Gastrocnemius medialis (tissue), 4 donors: ENCODE results near the gene OR8I2. TPM values are rescaled to one million over a fixed set of nuclear protein-coding genes. Genes with fewer than 3 reads are reported as not detected.
"Not testable (repeated sequence)": the region's sequence is repeated elsewhere in the genome, so short reads cannot be mapped to it uniquely, and the experiment has no call there.

Experiments
- ATAC-seq, 2 donors: fragments of 150-250 bp; one replicate each; pipeline ENCODE4 v1.9.1; 2016
- DNase-seq, 2 donors: peaks; one replicate each; pipeline ENCODE4 v3.0.0-alpha.2; 2019
- H3K27ac ChIP-seq, 4 donors: fragments of 200-600 bp; sonication (generic); 1 replicate in 1 of 4; 2 replicates in 3 of 4; pipeline ENCODE4 v1.5.1; 2016 to 2018; ENCODE audit warnings: mild to moderate bottlenecking in 2 of 4, moderate library complexity in 1 of 4
- H3K27me3 ChIP-seq, 3 donors: fragments of 200-600 bp; sonication (generic) in 2 of 3; 1 replicate in 1 of 3; 2 replicates in 2 of 3; pipeline versions ENCODE4 v1.5.1 to v1.6.0; 2016 to 2019; ENCODE audit warnings: mild to moderate bottlenecking in 1 of 3, moderate library complexity in 1 of 3
- H3K36me3 ChIP-seq, 2 donors: fragments of 200-600 bp; sonication (generic) in 1 of 2; one replicate each; pipeline ENCODE4 v1.5.1; 2017 to 2018
- H3K4me1 ChIP-seq, 2 donors: fragments of 200-600 bp; sonication (generic) in 1 of 2; one replicate each; pipeline ENCODE4 v1.5.1; 2016 to 2017; ENCODE audit warnings: mild to moderate bottlenecking in 2 of 2
- H3K4me3 ChIP-seq, 4 donors: fragments of 200-600 bp; sonication (generic) in 3 of 4; 1 replicate in 1 of 4; 2 replicates in 3 of 4; pipeline ENCODE4 v1.5.1; 2016 to 2019; ENCODE audit warnings: mild to moderate bottlenecking in 2 of 4
- H3K9me3 ChIP-seq, 3 donors: fragments of 200-600 bp; sonication (generic) in 2 of 3; 1 replicate in 1 of 3; 2 replicates in 2 of 3; pipeline ENCODE4 v1.5.1; 2016 to 2019
- POLR2A ChIP-seq, 2 donors: fragments of 450-650 bp; IDR thresholded peaks; one replicate each; pipeline ENCODE4 v1.6.1; 2017; ENCODE audit warnings: antibody characterized with exemption in 2 of 2, mild to moderate bottlenecking in 2 of 2, moderate library complexity in 2 of 2
- in situ Hi-C, 4 donors: fragments of 200-750 bp; cut with MboI; loops; one replicate each; pipeline versions ENCODE4 v1.15.0 to v1.8.0; 2017; ENCODE audit warnings: low sequenced_read_pairs in 4 of 4
- intact Hi-C: fragments of 100-400 bp; cut with DNase I; formaldehyde crosslinking; loops from one replicate; pipeline ENCODE4 v1.15.1; 2023; ENCODE audit warnings: low total_unique reads
- total RNA-seq, 4 donors: library from RNA; depleted of rRNA; stranded (reverse); fragments of >200 nt; gene quantifications; one replicate each; pipeline versions ENCODE4 v1.1.0 to v1.2.3, GENCODE V29; 2016
- TF ChIP-seq, protein P1 (sequence below), 5 experiments: fragments of 450-650 bp in 3 of 5; fragments of 200-600 bp in 2 of 5; sonication (generic) in 2 of 5; IDR thresholded peaks in 4 of 5; conservative IDR thresholded peaks in 1 of 5; 1 replicate in 4 of 5; 2 replicates in 1 of 5; pipeline ENCODE4 v1.5.1; 2016 to 2019; ENCODE audit warnings: antibody characterized with exemption in 5 of 5, mild to moderate bottlenecking in 3 of 5, moderate library complexity in 3 of 5

OR8I2 gene
- not detected for total RNA-seq

DNA sequence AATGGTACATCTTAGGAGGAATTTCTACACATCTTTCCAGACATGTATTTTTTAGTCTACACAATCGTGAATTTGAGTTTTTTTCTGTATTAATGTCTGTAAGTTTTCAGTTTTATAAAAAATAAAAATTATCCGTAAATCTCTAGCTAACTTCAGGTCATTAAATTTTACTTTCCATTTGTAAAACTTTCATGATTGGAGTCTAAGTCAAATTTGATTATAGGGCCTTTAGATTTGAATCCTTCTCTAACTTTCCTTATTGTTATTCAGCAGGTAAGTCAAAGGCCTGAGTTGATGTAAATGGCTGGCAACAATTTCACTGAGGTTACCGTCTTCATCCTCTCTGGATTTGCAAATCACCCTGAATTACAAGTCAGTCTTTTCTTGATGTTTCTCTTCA lies at the start of gene OR8I2:
TSS of gene OR8I2 (plus strand) at position 301 of the 400 bp plus-strand sequence. CDS start at position 301, 0 bp downstream.
- no peak within 1 kb of the TSS for H3K27ac ChIP-seq
- ATAC-seq: no peak
- in situ Hi-C loops: no loop called here

DNA sequence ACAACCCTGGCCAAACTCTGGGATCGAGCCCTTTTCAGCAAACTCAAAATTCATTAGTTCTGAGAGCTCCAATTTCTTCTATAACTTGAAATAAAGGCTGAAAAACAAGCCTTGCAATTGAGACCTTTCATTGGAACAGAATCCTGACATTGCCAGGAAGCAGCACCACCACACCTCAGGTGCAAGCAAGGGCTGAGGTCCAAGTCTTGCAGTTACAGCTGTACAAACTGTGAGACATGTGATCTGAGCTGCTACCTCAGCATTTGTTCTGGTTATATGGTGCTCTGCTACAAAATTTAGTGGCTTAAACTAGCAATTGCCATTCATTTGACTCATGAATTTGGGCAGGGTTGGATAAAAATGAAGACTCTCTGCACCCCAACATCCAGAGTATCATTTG lies 47.6 kb upstream of the OR8I2 start:
- intact Hi-C loops (no loop called here), in situ Hi-C loops (no loop called here)
- H3K4me1 ChIP-seq: no peaks in the 10 kb centered on the region
- no peaks in the 10 kb centered on the region for H3K9me3 ChIP-seq
- H3K36me3 ChIP-seq: no peaks in the 10 kb centered on the region
- H3K27me3 ChIP-seq: no peaks in the 10 kb centered on the region
- ATAC-seq (no peak), DNase-seq (no peak)
- no peak overlapping the region for H3K27ac ChIP-seq
- H3K4me3 ChIP-seq: no peak overlapping the region
- TF ChIP-seq POLR2A (IDR thresholded peaks at IDR 0.05): no peak
- TF ChIP-seq, protein P1, sequence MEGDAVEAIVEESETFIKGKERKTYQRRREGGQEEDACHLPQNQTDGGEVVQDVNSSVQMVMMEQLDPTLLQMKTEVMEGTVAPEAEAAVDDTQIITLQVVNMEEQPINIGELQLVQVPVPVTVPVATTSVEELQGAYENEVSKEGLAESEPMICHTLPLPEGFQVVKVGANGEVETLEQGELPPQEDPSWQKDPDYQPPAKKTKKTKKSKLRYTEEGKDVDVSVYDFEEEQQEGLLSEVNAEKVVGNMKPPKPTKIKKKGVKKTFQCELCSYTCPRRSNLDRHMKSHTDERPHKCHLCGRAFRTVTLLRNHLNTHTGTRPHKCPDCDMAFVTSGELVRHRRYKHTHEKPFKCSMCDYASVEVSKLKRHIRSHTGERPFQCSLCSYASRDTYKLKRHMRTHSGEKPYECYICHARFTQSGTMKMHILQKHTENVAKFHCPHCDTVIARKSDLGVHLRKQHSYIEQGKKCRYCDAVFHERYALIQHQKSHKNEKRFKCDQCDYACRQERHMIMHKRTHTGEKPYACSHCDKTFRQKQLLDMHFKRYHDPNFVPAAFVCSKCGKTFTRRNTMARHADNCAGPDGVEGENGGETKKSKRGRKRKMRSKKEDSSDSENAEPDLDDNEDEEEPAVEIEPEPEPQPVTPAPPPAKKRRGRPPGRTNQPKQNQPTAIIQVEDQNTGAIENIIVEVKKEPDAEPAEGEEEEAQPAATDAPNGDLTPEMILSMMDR (IDR thresholded peaks at IDR 0.05 in 4 of 5, conservative IDR thresholded peaks at IDR 0.05 in 1 of 5): no peak

More for the DNA sequence above, at the start of gene OR8I2:
- H3K27me3 ChIP-seq: no peaks in the 10 kb centered on the region
- intact Hi-C loops: no loop called here
- TF ChIP-seq, protein P1 (IDR thresholded peaks at IDR 0.05 in 4 of 5, conservative IDR thresholded peaks at IDR 0.05 in 1 of 5): no peak
- no peak for TF ChIP-seq POLR2A (IDR thresholded peaks at IDR 0.05)
- H3K4me1 ChIP-seq: no peaks in the 10 kb centered on the region
- no peak within 1 kb of the TSS for H3K4me3 ChIP-seq
- no peaks in the 10 kb centered on the region for H3K36me3 ChIP-seq
- H3K9me3 ChIP-seq: no peaks in the 10 kb centered on the region
- DNase-seq: no peak

DNA sequence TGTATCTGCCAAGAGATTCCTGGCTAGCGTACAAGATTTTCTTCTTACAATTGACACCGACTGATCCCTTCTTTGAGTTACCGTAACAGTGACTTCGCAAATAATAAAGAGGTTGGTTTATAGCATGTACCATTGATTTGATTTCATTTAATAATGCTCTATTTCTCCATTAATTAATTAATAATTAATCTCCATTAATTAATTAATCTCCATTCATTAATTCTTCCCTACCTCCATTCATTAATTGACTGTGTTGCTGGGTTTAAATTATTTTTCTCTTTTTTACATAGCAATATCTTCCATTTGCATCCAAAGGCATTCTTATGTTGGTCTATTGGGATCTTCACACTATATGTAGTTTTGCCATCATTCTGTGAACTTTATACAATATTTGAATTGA lies 44.6 kb upstream of the OR8I2 start:
- Histone ChIP-seq H3K27me3 (no peaks in the 10 kb centered on the region), H3K36me3 (no peaks in the 10 kb centered on the region), H3K4me1 (no peaks in the 10 kb centered on the region), H3K9me3 (no peaks in the 10 kb centered on the region), H3K27ac (no peak overlapping the region), H3K4me3 (no peak overlapping the region)
- ATAC-seq (no peak), DNase-seq (no peak)
- TF ChIP-seq POLR2A (IDR thresholded peaks at IDR 0.05): no peak
- TF ChIP-seq, protein P1 (IDR thresholded peaks at IDR 0.05 in 4 of 5, conservative IDR thresholded peaks at IDR 0.05 in 1 of 5): no peak
- intact Hi-C loops (no loop called here), in situ Hi-C loops (no loop called here)

DNA sequence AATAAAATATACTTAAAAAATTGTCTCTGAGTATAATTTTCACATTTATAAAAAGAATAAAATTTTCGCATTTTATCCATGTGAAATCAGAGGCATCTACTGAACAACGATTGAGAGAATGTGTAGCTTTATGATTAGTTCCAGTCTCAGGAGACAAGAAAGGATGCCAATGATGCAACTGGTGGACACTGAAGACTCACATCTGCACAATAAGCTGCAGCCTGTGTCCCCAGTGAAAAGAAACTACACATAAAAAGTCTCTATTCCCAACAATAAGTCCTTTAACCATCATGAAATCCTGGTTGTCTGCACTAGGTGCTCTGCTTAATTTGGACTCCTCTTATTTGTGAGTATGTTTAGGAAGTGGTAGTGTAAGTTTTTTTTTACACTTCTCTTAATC lies 43.6 kb upstream of the OR8I2 start:
- intact Hi-C loops: no loop called here
- no peak for TF ChIP-seq POLR2A (IDR thresholded peaks at IDR 0.05)
- TF ChIP-seq, protein P1 (IDR thresholded peaks at IDR 0.05 in 4 of 5, conservative IDR thresholded peaks at IDR 0.05 in 1 of 5): no peak
- no peak for DNase-seq
- ATAC-seq: no peak
- no peak overlapping the region for H3K27ac ChIP-seq
- H3K9me3 ChIP-seq: no peaks in the 10 kb centered on the region
- no peak overlapping the region for H3K4me3 ChIP-seq
- no peaks in the 10 kb centered on the region for H3K36me3 ChIP-seq
- in situ Hi-C loops: no loop called here
- H3K4me1 ChIP-seq: no peaks in the 10 kb centered on the region
- no peaks in the 10 kb centered on the region for H3K27me3 ChIP-seq

DNA sequence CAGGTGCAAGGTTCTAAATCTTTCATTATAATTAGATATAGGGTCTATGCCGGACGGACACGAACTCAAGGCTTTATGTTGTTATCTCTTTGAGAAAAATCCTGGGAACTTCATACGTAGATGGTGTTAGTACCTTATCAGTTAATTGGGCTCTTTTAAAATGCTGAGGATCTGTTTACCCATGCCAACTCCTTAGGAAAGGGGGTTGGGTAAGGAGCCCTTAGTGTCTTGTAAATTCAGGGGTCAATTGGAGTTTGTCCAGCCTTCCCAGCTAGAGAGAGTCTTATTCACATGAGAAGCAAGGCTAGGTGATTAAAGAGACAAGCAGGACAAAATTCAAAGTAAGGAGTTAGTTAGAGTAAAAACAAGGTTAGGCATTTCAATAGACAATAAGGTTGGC lies 36.7 kb upstream of the OR8I2 start:
- H3K9me3 ChIP-seq, intact Hi-C loops, H3K27ac ChIP-seq, H3K4me1 ChIP-seq, H3K4me3 ChIP-seq, ATAC-seq, in situ Hi-C loops, DNase-seq, H3K36me3 ChIP-seq, H3K27me3 ChIP-seq: not testable (repeated sequence)

DNA sequence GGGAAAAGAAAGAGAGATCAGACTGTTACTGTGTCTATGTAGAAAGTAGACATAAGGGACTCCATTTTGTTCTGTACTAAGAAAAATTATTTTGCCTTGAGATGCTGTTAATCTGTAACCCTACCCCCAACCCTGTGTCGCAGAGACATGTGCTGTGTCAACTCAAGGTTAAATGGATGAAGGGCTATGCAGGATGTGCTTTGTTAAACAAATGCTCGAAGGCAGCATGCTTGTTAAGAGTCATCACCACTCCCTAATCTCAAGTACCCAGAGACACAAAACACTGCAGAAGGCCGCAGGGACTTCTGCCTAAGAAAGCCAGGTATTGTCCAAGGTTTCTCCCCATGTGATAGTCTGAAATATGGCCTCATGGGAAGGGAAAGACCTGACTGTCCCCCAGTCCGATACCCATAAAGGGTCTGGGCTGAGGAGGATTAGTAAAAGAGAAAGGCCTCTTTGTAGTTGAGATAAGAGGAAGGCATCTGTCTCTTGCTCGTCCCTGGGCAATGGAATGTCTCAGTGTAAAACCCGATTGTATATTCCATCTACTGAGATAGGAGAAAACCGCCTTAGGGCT lies 35.4 kb upstream of the OR8I2 start:
- H3K27ac ChIP-seq, H3K9me3 ChIP-seq, in situ Hi-C loops, intact Hi-C loops, H3K36me3 ChIP-seq, DNase-seq, H3K4me3 ChIP-seq, H3K4me1 ChIP-seq, H3K27me3 ChIP-seq, ATAC-seq: not testable (repeated sequence)

DNA sequence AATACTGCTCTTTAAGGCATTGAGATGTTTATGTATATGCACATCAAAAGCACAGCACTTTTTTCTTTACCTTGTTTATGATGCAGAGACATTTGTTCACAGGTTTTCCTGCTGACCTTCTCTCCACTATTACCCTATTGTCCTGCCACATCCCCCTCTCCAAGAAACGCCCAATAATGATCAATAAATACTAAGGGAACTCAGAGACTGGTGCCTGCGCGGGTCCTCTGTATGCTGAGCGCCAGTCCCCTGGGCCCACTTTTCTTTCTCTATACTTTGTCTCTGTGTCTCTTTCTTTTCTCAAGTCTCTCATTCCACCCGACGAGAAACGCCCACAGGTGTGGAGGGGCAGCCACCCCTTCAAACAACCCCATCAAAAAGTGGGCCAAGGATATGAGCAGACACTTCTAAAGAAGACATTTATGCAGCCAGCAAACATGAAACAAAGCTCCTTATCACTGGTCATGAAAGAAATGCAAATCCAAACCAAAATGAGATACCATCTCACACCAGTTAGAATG lies 34.8 kb upstream of the OR8I2 start:
- ATAC-seq, H3K4me1 ChIP-seq, intact Hi-C loops, H3K9me3 ChIP-seq, H3K27me3 ChIP-seq, DNase-seq, in situ Hi-C loops, H3K4me3 ChIP-seq, H3K36me3 ChIP-seq, H3K27ac ChIP-seq: not testable (repeated sequence)
